HEK293 (cell line): ENCODE measurements around the gene METTL23.

Source experiments
- GLI4 ChIP-seq: fragments of 450-650 bp; formaldehyde crosslinking; IDR thresholded peaks from 2 replicates; pipeline ENCODE4 v1.5.1; 2016; ENCODE audit warnings: missing biosample characterization, missing genetic modification characterization
- KLF16 ChIP-seq: fragments of 450-650 bp; formaldehyde crosslinking; IDR thresholded peaks from 2 replicates; pipeline ENCODE4 v1.5.1; 2017; ENCODE audit warnings: missing biosample characterization, missing genetic modification characterization
- KLF7 ChIP-seq: fragments of 450-650 bp; formaldehyde crosslinking; IDR thresholded peaks from 2 replicates; pipeline ENCODE4 v1.5.1; 2016; ENCODE audit warnings: missing biosample characterization, missing genetic modification characterization, borderline replicate concordance
- OSR2 ChIP-seq: fragments of 450-650 bp; formaldehyde crosslinking; IDR thresholded peaks from 2 replicates; pipeline ENCODE4 v1.5.1; 2016; ENCODE audit warnings: missing biosample characterization, missing genetic modification characterization
- SALL2 ChIP-seq: fragments of 450-650 bp; formaldehyde crosslinking; IDR thresholded peaks from 2 replicates; pipeline ENCODE4 v1.5.0; 2017; ENCODE audit warnings: missing biosample characterization, mild to moderate bottlenecking, missing genetic modification characterization, borderline replicate concordance
- SCRT1 ChIP-seq: fragments of 450-650 bp; formaldehyde crosslinking; IDR thresholded peaks from 2 replicates; pipeline ENCODE4 v1.5.1; 2016; ENCODE audit warnings: missing biosample characterization, missing genetic modification characterization, borderline replicate concordance
- TCF7L2 ChIP-seq: IDR thresholded peaks from 2 replicates; pipeline ENCODE4 v1.6.1; 2011; ENCODE audit warnings: low read depth, mild to moderate bottlenecking, inconsistent platforms, low read length, moderate library complexity, borderline replicate concordance
- WT1 ChIP-seq: fragments of 450-650 bp; formaldehyde crosslinking; IDR thresholded peaks from 2 replicates; pipeline ENCODE4 v1.5.1; 2016; ENCODE audit warnings: missing biosample characterization, missing genetic modification characterization
- YY1 ChIP-seq: fragments of 450-650 bp; formaldehyde crosslinking; IDR thresholded peaks from 2 replicates; pipeline ENCODE4 v1.5.1; 2018; ENCODE audit warnings: missing biosample characterization, missing genetic modification characterization
- ZBTB21 ChIP-seq: fragments of 450-650 bp; formaldehyde crosslinking; IDR thresholded peaks from 2 replicates; pipeline ENCODE4 v1.5.1; 2017; ENCODE audit warnings: missing biosample characterization, missing genetic modification characterization
- ZFP41 ChIP-seq: fragments of 450-650 bp; formaldehyde crosslinking; IDR thresholded peaks from 2 replicates; pipeline ENCODE4 v1.5.1; 2016; ENCODE audit warnings: missing biosample characterization, missing genetic modification characterization, borderline replicate concordance
- ZNF133 ChIP-seq: fragments of 450-650 bp; formaldehyde crosslinking; IDR thresholded peaks from 2 replicates; pipeline ENCODE4 v1.5.1; 2016; ENCODE audit warnings: missing biosample characterization, missing genetic modification characterization
- ZNF184 ChIP-seq: fragments of 450-650 bp; IDR thresholded peaks from 2 replicates; pipeline ENCODE4 v1.5.1; 2018; ENCODE audit warnings: missing biosample characterization, mild to moderate bottlenecking, missing genetic modification characterization
- ZNF2 ChIP-seq: fragments of 450-650 bp; formaldehyde crosslinking; IDR thresholded peaks from 2 replicates; pipeline ENCODE4 v1.5.1; 2016; ENCODE audit warnings: missing biosample characterization, missing genetic modification characterization
- ZNF248 ChIP-seq: fragments of 450-650 bp; formaldehyde crosslinking; IDR thresholded peaks from 2 replicates; pipeline ENCODE4 v1.5.1; 2017; ENCODE audit warnings: missing biosample characterization, missing genetic modification characterization
- ZNF404 ChIP-seq: fragments of 450-650 bp; formaldehyde crosslinking; IDR thresholded peaks from 2 replicates; pipeline ENCODE4 v1.5.1; 2017; ENCODE audit warnings: missing biosample characterization, missing genetic modification characterization
- ZNF416 ChIP-seq: fragments of 450-650 bp; formaldehyde crosslinking; IDR thresholded peaks from 2 replicates; pipeline ENCODE4 v1.5.1; 2016; ENCODE audit warnings: missing biosample characterization, missing genetic modification characterization
- ZNF501 ChIP-seq: fragments of 450-650 bp; formaldehyde crosslinking; IDR thresholded peaks from 2 replicates; pipeline ENCODE4 v1.5.1; 2016; ENCODE audit warnings: missing biosample characterization, missing genetic modification characterization
- ZNF514 ChIP-seq: fragments of 450-650 bp; formaldehyde crosslinking; IDR thresholded peaks from 2 replicates; pipeline ENCODE4 v1.5.1; 2016; ENCODE audit warnings: missing biosample characterization, missing genetic modification characterization
- ZNF544 ChIP-seq: fragments of 450-650 bp; formaldehyde crosslinking; IDR thresholded peaks from 2 replicates; pipeline ENCODE4 v1.5.0; 2017; ENCODE audit warnings: missing biosample characterization, missing genetic modification characterization
- ZNF560 ChIP-seq: fragments of 450-650 bp; formaldehyde crosslinking; IDR thresholded peaks from 2 replicates; pipeline ENCODE4 v1.5.1; 2017; ENCODE audit warnings: missing biosample characterization, missing genetic modification characterization, borderline replicate concordance
- ZNF571 ChIP-seq: fragments of 450-650 bp; formaldehyde crosslinking; IDR thresholded peaks from 2 replicates; pipeline ENCODE4 v1.5.0; 2017; ENCODE audit warnings: missing biosample characterization, missing genetic modification characterization
- ZNF585B ChIP-seq: fragments of 450-650 bp; formaldehyde crosslinking; IDR thresholded peaks from 2 replicates; pipeline ENCODE4 v1.5.1; 2016; ENCODE audit warnings: missing biosample characterization, missing genetic modification characterization
- ZNF830 ChIP-seq: fragments of 450-650 bp; IDR thresholded peaks from 2 replicates; pipeline ENCODE4 v1.5.0; 2018; ENCODE audit warnings: missing biosample characterization, missing genetic modification characterization, low read depth, mild to moderate bottlenecking, moderate library complexity
- TF ChIP-seq, protein P1 (sequence below): fragments of 450-650 bp; IDR thresholded peaks from 2 replicates; pipeline ENCODE4 v1.5.1; 2018; ENCODE audit warnings: missing biosample characterization, mild to moderate bottlenecking, missing genetic modification characterization
- TF ChIP-seq, protein P2 (sequence below): fragments of 450-650 bp; formaldehyde crosslinking; IDR thresholded peaks from 2 replicates; pipeline ENCODE4 v1.5.1; 2016; ENCODE audit warnings: missing biosample characterization, missing genetic modification characterization
- TF ChIP-seq, protein P3 (sequence below): fragments of 450-650 bp; formaldehyde crosslinking; IDR thresholded peaks from 2 replicates; pipeline ENCODE4 v1.5.1; 2016; ENCODE audit warnings: missing biosample characterization, missing genetic modification characterization
- TF ChIP-seq, protein P4 (sequence below): fragments of 450-650 bp; formaldehyde crosslinking; IDR thresholded peaks from 2 replicates; pipeline ENCODE4 v1.5.1; 2016; ENCODE audit warnings: missing biosample characterization, missing genetic modification characterization, low read depth
- TF ChIP-seq, protein P5 (sequence below): fragments of 450-650 bp; formaldehyde crosslinking; IDR thresholded peaks from 2 replicates; pipeline ENCODE4 v1.5.1; 2017; ENCODE audit warnings: missing biosample characterization, missing genetic modification characterization
- TF ChIP-seq, protein P6 (sequence below): fragments of 450-650 bp; formaldehyde crosslinking; IDR thresholded peaks from 2 replicates; pipeline ENCODE4 v1.5.1; 2017; ENCODE audit warnings: missing biosample characterization, mild to moderate bottlenecking, missing genetic modification characterization, moderate library complexity

METTL23 gene

DNA sequence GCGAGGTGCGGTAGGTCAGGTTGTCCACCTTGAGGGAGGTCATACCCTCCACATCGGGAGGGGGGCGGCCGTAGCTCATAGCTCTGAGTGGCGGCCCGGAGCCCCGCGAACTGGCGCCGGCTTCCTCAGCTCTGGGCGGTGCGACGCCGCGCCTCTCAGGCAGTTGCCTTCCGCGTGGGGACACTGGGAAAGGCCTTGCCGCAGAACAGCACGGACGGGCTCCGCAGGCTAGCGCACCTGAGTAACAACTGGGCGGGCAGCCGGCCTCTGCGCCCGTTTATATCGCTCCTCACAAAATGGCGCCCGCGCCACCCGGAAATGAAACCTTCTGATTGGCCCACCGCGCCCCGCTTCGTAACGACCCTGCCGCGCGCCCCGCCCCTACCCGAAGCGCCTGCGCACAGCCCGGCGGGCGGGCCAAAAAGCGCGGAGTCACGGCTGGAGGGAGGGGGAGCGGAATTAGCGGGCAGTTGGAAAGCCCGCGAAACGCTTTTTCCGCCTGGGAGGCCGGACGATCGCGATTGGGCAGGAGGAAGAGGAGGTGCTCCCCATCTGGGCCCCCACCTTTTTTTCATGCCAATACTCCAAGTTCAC is 10.5 kb downstream of the METTL23 start, which contains the start of gene SRSF2 (continued):
- TF ChIP-seq GLI4 (tag by site-specific recombination) (0 out of 2 replicates have a peak, but pooled peaks have one; percentile 68), YY1 (tag by site-specific recombination) (peak; percentile 89), ZNF544 (tag by site-specific recombination) (no peak), KLF16 (peak; percentile 68; the same call in 1 of the 2 replicates), ZNF830 (tag by site-specific recombination) (no peak), ZNF2 (peak; percentile 97), SALL2 (tag by site-specific recombination) (0 out of 2 replicates have a peak, but pooled peaks have one; percentile 52), SCRT1 (tag by site-specific recombination) (no peak), ZNF560 (tag by site-specific recombination) (no peak), ZNF133 (no peak), ZNF184 (tag by site-specific recombination) (no peak), ZBTB21 (peak; percentile 42), OSR2 (no peak), ZNF416 (tag by site-specific recombination) (no peak), WT1 (tag by site-specific recombination) (peak; percentile 46), KLF7 (tag by site-specific recombination) (peak; percentile 62; the same call in 1 of the 2 replicates), ZNF404 (tag by site-specific recombination) (no peak), ZNF501 (tag by site-specific recombination) (peak; percentile 91), TCF7L2 (no peak), ZFP41 (tag by site-specific recombination) (peak; percentile 96), ZNF514 (tag by site-specific recombination) (no peak), ZNF585B (tag by site-specific recombination) (no peak), ZNF248 (tag by site-specific recombination) (no peak), ZNF571 (tag by site-specific recombination) (no peak)
- TF ChIP-seq, protein P1, sequence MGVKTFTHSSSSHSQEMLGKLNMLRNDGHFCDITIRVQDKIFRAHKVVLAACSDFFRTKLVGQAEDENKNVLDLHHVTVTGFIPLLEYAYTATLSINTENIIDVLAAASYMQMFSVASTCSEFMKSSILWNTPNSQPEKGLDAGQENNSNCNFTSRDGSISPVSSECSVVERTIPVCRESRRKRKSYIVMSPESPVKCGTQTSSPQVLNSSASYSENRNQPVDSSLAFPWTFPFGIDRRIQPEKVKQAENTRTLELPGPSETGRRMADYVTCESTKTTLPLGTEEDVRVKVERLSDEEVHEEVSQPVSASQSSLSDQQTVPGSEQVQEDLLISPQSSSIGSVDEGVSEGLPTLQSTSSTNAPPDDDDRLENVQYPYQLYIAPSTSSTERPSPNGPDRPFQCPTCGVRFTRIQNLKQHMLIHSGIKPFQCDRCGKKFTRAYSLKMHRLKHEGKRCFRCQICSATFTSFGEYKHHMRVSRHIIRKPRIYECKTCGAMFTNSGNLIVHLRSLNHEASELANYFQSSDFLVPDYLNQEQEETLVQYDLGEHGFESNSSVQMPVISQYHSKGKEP (tag by site-specific recombination) = no peak
- TF ChIP-seq, protein P2, sequence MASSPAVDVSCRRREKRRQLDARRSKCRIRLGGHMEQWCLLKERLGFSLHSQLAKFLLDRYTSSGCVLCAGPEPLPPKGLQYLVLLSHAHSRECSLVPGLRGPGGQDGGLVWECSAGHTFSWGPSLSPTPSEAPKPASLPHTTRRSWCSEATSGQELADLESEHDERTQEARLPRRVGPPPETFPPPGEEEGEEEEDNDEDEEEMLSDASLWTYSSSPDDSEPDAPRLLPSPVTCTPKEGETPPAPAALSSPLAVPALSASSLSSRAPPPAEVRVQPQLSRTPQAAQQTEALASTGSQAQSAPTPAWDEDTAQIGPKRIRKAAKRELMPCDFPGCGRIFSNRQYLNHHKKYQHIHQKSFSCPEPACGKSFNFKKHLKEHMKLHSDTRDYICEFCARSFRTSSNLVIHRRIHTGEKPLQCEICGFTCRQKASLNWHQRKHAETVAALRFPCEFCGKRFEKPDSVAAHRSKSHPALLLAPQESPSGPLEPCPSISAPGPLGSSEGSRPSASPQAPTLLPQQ = no peak
- TF ChIP-seq, protein P3, sequence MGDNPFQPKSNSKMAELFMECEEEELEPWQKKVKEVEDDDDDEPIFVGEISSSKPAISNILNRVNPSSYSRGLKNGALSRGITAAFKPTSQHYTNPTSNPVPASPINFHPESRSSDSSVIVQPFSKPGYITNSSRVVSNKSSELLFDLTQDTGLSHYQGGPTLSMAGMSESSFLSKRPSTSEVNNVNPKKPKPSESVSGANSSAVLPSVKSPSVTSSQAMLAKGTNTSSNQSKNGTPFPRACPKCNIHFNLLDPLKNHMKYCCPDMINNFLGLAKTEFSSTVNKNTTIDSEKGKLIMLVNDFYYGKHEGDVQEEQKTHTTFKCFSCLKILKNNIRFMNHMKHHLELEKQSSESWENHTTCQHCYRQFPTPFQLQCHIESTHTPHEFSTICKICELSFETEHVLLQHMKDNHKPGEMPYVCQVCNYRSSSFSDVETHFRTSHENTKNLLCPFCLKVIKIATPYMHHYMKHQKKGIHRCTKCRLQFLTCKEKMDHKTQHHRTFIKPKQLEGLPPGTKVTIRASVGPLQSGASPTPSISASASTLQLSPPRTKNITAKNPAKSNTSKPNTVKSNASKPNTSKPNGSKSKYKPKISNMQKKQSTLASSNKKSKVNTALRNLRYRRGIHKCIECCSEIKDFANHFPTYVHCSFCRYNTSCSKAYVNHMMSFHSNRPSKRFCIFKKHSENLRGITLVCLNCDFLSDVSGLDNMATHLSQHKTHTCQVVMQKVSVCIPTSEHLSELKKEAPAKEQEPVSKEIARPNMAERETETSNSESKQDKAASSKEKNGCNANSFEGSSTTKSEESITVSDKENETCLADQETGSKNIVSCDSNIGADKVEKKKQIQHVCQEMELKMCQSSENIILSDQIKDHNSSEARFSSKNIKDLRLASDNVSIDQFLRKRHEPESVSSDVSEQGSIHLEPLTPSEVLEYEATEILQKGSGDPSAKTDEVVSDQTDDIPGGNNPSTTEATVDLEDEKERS = 0 out of 2 replicates have a peak, but pooled peaks have one; percentile 30
- TF ChIP-seq, protein P4, sequence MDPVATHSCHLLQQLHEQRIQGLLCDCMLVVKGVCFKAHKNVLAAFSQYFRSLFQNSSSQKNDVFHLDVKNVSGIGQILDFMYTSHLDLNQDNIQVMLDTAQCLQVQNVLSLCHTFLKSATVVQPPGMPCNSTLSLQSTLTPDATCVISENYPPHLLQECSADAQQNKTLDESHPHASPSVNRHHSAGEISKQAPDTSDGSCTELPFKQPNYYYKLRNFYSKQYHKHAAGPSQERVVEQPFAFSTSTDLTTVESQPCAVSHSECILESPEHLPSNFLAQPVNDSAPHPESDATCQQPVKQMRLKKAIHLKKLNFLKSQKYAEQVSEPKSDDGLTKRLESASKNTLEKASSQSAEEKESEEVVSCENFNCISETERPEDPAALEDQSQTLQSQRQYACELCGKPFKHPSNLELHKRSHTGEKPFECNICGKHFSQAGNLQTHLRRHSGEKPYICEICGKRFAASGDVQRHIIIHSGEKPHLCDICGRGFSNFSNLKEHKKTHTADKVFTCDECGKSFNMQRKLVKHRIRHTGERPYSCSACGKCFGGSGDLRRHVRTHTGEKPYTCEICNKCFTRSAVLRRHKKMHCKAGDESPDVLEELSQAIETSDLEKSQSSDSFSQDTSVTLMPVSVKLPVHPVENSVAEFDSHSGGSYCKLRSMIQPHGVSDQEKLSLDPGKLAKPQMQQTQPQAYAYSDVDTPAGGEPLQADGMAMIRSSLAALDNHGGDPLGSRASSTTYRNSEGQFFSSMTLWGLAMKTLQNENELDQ = peak; percentile 49; the same call in 1 of the 2 replicates
- TF ChIP-seq, protein P5, sequence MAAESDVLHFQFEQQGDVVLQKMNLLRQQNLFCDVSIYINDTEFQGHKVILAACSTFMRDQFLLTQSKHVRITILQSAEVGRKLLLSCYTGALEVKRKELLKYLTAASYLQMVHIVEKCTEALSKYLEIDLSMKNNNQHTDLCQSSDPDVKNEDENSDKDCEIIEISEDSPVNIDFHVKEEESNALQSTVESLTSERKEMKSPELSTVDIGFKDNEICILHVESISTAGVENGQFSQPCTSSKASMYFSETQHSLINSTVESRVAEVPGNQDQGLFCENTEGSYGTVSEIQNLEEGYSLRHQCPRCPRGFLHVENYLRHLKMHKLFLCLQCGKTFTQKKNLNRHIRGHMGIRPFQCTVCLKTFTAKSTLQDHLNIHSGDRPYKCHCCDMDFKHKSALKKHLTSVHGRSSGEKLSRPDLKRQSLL (tag by site-specific recombination) = 0 out of 2 replicates have a peak, but pooled peaks have one; percentile 8
- TF ChIP-seq, protein P6, sequence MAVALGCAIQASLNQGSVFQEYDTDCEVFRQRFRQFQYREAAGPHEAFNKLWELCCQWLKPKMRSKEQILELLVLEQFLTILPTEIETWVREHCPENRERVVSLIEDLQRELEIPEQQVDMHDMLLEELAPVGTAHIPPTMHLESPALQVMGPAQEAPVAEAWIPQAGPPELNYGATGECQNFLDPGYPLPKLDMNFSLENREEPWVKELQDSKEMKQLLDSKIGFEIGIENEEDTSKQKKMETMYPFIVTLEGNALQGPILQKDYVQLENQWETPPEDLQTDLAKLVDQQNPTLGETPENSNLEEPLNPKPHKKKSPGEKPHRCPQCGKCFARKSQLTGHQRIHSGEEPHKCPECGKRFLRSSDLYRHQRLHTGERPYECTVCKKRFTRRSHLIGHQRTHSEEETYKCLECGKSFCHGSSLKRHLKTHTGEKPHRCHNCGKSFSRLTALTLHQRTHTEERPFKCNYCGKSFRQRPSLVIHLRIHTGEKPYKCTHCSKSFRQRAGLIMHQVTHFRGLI (tag by site-specific recombination) = peak; percentile 71
